Memory B cell (primary cell): Measurements from ENCODE around the gene OR7G3.

ENCODE experiments used
- ATAC-seq: fragments of 150-1000 bp; cut with Tn5 transposase; 2 replicates; pipeline ENCODE4 v1.10.0; 2021; ENCODE audit warnings: low read depth, mild to moderate bottlenecking, moderate library complexity
- DNase-seq, 2 donors: peaks; one replicate each; pipeline ENCODE4 v3.0.0; 2022; ENCODE audit warnings: low spot score in 2 of 2
- H3K27ac Mint-ChIP-seq: one replicate; pipeline ENCODE4 v1.8.0; 2022; ENCODE audit warnings: mild to moderate bottlenecking, moderate library complexity, mixed read lengths
- H3K27me3 Mint-ChIP-seq: one replicate; pipeline ENCODE4 v1.8.0; 2022; ENCODE audit warnings: mixed read lengths
- H3K36me3 Mint-ChIP-seq: one replicate; pipeline ENCODE4 v1.8.0; 2022; ENCODE audit warnings: mild to moderate bottlenecking, mixed read lengths
- H3K4me1 Mint-ChIP-seq: one replicate; pipeline ENCODE4 v1.8.0; 2022; ENCODE audit warnings: mixed read lengths
- H3K4me3 Mint-ChIP-seq: one replicate; pipeline ENCODE4 v1.8.0; 2022; ENCODE audit warnings: mild to moderate bottlenecking, moderate library complexity, mixed read lengths
- H3K9me3 Mint-ChIP-seq: one replicate; pipeline ENCODE4 v1.8.0; 2022; ENCODE audit warnings: mixed read lengths

Gene OR7G3

GRCh38 chr19:9140159-9140874, 13.6 kb upstream of the OR7G3 start, which contains the start of gene ZNF317:
ZNF317 (plus strand) TSS chr19:9140397; CDS start chr19:9156017, 15,620 bp downstream.
- DNase-seq, result peak; percentile 79 to 87
- Mint-ChIP-seq H3K27me3 (no peaks in the 10 kb centered on the region), H3K4me1 (peaks cover 15% of the 10 kb centered on the region), H3K4me3 (peak within 1 kb of the TSS; percentile 99), H3K36me3 (peaks cover 23% of the 10 kb centered on the region), H3K27ac (peak within 1 kb of the TSS; percentile 99), H3K9me3 (peaks cover 7% of the 10 kb centered on the region)
- ATAC-seq, result peak; percentile 92

- Mint-ChIP-seq H3K27me3 (no peaks in the 10 kb centered on the region), H3K4me3 (peak overlapping the region; percentile 99), H3K4me1 (peaks cover 15% of the 10 kb centered on the region), H3K27ac (peak overlapping the region; percentile 99), H3K9me3 (peaks cover 6% of the 10 kb centered on the region), H3K36me3 (peaks cover 18% of the 10 kb centered on the region)
- DNase-seq (no peak), ATAC-seq (peak; percentile 1)
These were observed 12.9 kb upstream of the OR7G3 start for GRCh38 chr19:9139609-9140158.

GRCh38 chr19:9132422-9132821, 5.7 kb upstream of the OR7G3 start:
- Mint-ChIP-seq H3K36me3 (peaks cover 1% of the 10 kb centered on the region), H3K4me3 (no peak overlapping the region), H3K27ac (no peak overlapping the region), H3K9me3 (peaks cover 1% of the 10 kb centered on the region), H3K27me3 (peaks cover 2% of the 10 kb centered on the region), H3K4me1 (peaks cover 11% of the 10 kb centered on the region)
- DNase-seq (no peak), ATAC-seq (no peak)

- H3K27ac Mint-ChIP-seq, result no peak overlapping the region
- no peak overlapping the region for H3K4me3 Mint-ChIP-seq
- DNase-seq (peak in 1 of 2 donors; percentile 9), ATAC-seq (peak; percentile 94)
- H3K4me1 Mint-ChIP-seq, result peaks cover 12% of the 10 kb centered on the region
- H3K9me3 Mint-ChIP-seq, result peaks cover 3% of the 10 kb centered on the region
- peaks cover 3% of the 10 kb centered on the region for H3K36me3 Mint-ChIP-seq
- peaks cover 15% of the 10 kb centered on the region for H3K27me3 Mint-ChIP-seq
These were observed 4.2 kb upstream of the OR7G3 start for GRCh38 chr19:9130965-9131364.

GRCh38 chr19:9128171-9128570, 1.4 kb upstream of the OR7G3 start:
- no peak overlapping the region for H3K4me3 Mint-ChIP-seq
- H3K36me3 Mint-ChIP-seq, result peaks cover 3% of the 10 kb centered on the region
- no peak overlapping the region for H3K27ac Mint-ChIP-seq
- H3K9me3 Mint-ChIP-seq, result peaks cover 3% of the 10 kb centered on the region
- DNase-seq, result no peak
- ATAC-seq, result no peak
- peaks cover 12% of the 10 kb centered on the region for H3K4me1 Mint-ChIP-seq
- H3K27me3 Mint-ChIP-seq, result peaks cover 16% of the 10 kb centered on the region

GRCh38 chr19:9116547-9116946, 10.2 kb downstream of the OR7G3 start:
- Mint-ChIP-seq H3K4me3 (no peak overlapping the region), H3K27me3 (peaks cover 2% of the 10 kb centered on the region), H3K27ac (no peak overlapping the region), H3K36me3 (peaks cover 2% of the 10 kb centered on the region), H3K4me1 (no peaks in the 10 kb centered on the region), H3K9me3 (peaks cover 2% of the 10 kb centered on the region)
- no peak for ATAC-seq
- no peak for DNase-seq

GRCh38 chr19:9115307-9115813, 11.4 kb downstream of the OR7G3 start, which contains the start of gene OR7G1:
OR7G1 (minus strand) TSS chr19:9115763; CDS start chr19:9115763, 0 bp downstream.
- DNase-seq (no peak), ATAC-seq (no peak)
- Mint-ChIP-seq H3K27me3 (peaks cover 2% of the 10 kb centered on the region), H3K4me3 (no peak within 1 kb of the TSS), H3K27ac (no peak within 1 kb of the TSS), H3K36me3 (no peaks in the 10 kb centered on the region), H3K9me3 (no peaks in the 10 kb centered on the region), H3K4me1 (no peaks in the 10 kb centered on the region)

GRCh38 chr19:9109959-9110358, 16.8 kb downstream of the OR7G3 start:
- no peaks in the 10 kb centered on the region for H3K36me3 Mint-ChIP-seq
- no peaks in the 10 kb centered on the region for H3K4me1 Mint-ChIP-seq
- H3K27ac Mint-ChIP-seq, result no peak overlapping the region
- DNase-seq, result no peak
- peaks cover 2% of the 10 kb centered on the region for H3K9me3 Mint-ChIP-seq
- H3K27me3 Mint-ChIP-seq, result peaks cover 7% of the 10 kb centered on the region
- H3K4me3 Mint-ChIP-seq, result no peak overlapping the region
- no peak for ATAC-seq

GRCh38 chr19:9107375-9107774, 19.4 kb downstream of the OR7G3 start, which contains the start of gene OR7G2:
OR7G2 (minus strand) TSS chr19:9107475; CDS start chr19:9103243, 4,232 bp downstream.
- no peak within 1 kb of the TSS for H3K4me3 Mint-ChIP-seq
- ATAC-seq (no peak), DNase-seq (no peak)
- H3K9me3 Mint-ChIP-seq, result peaks cover 2% of the 10 kb centered on the region
- H3K36me3 Mint-ChIP-seq, result no peaks in the 10 kb centered on the region
- H3K27me3 Mint-ChIP-seq, result peaks cover 9% of the 10 kb centered on the region
- no peak within 1 kb of the TSS for H3K27ac Mint-ChIP-seq
- H3K4me1 Mint-ChIP-seq, result no peaks in the 10 kb centered on the region

- no peaks in the 10 kb centered on the region for H3K36me3 Mint-ChIP-seq
These were observed 40.0 kb downstream of the OR7G3 start, which contains the start of gene OR1M1 for GRCh38 chr19:9086761-9087160. OR1M1 (plus strand) TSS chr19:9087061; CDS start chr19:9093245, 6,184 bp downstream.

GRCh38 chr19:9078651-9079050, 48.1 kb downstream of the OR7G3 start:
- Mint-ChIP-seq H3K36me3 (no peaks in the 10 kb centered on the region), H3K4me3 (no peak overlapping the region), H3K27me3 (no peaks in the 10 kb centered on the region), H3K27ac (no peak overlapping the region), H3K9me3 (no peaks in the 10 kb centered on the region), H3K4me1 (peaks cover 3% of the 10 kb centered on the region)
- no peak for ATAC-seq
- no peak for DNase-seq

More at GRCh38 chr19:9086761-9087160, 40.0 kb downstream of the OR7G3 start, which contains the start of gene OR1M1:
- Mint-ChIP-seq H3K4me3 (no peak within 1 kb of the TSS), H3K4me1 (no peaks in the 10 kb centered on the region), H3K27me3 (peaks cover 4% of the 10 kb centered on the region), H3K9me3 (no peaks in the 10 kb centered on the region), H3K27ac (no peak within 1 kb of the TSS)
- ATAC-seq (no peak), DNase-seq (no peak)

- no peak overlapping the region for H3K27ac Mint-ChIP-seq
- H3K36me3 Mint-ChIP-seq, result no peaks in the 10 kb centered on the region
- DNase-seq (no peak), ATAC-seq (no peak)
- no peaks in the 10 kb centered on the region for H3K9me3 Mint-ChIP-seq
- H3K4me3 Mint-ChIP-seq, result no peak overlapping the region
- H3K4me1 Mint-ChIP-seq, result peaks cover 3% of the 10 kb centered on the region
- no peaks in the 10 kb centered on the region for H3K27me3 Mint-ChIP-seq
These were observed 49.8 kb downstream of the OR7G3 start for GRCh38 chr19:9076901-9077300.
